Small intestine (tissue), 7 donors: ENCODE results near the gene CCDC28B. TPM values are rescaled to one million over a fixed set of nuclear protein-coding genes. Genes with fewer than 3 reads are reported as not detected.

Source experiments
- DNase-seq, 2 donors: peaks; one replicate each; pipeline versions ENCODE4 v3.0.0 to v3.0.0-alpha.2; 2013
- FAIRE-seq: peaks from 2 replicates; lab custom pipeline; 2012; peaks lifted over from hg19 to GRCh38; lab: Jason Lieb, UNC
- H3K27ac ChIP-seq, 3 donors: one replicate each; pipeline ENCODE4 v1.5.1; 2013; ENCODE audit warnings: low read length in 2 of 3, mild to moderate bottlenecking in 2 of 3, control low read depth in 1 of 3, inconsistent platforms in 1 of 3, low read depth in 1 of 3, moderate library complexity in 1 of 3
- H3K27me3 ChIP-seq, 3 donors: one replicate each; pipeline ENCODE4 v1.6.1; 2013; ENCODE audit warnings: low read length in 3 of 3, inconsistent platforms in 1 of 3; ENCODE audit not compliant: control insufficient read depth in 3 of 3, insufficient read depth in 3 of 3
- H3K36me3 ChIP-seq, 3 donors: one replicate each; pipeline ENCODE4 v1.6.1; 2013; ENCODE audit warnings: low read length in 3 of 3, inconsistent platforms in 1 of 3, low read depth in 1 of 3, mild to moderate bottlenecking in 1 of 3, moderate library complexity in 1 of 3; ENCODE audit not compliant: control insufficient read depth in 3 of 3, insufficient read depth in 2 of 3
- H3K4me1 ChIP-seq, 3 donors: one replicate each; pipeline ENCODE4 v1.6.1; 2013; ENCODE audit warnings: low read length in 2 of 3, inconsistent platforms in 1 of 3, low read depth in 1 of 3, mild to moderate bottlenecking in 1 of 3, moderate library complexity in 1 of 3; ENCODE audit not compliant: control insufficient read depth in 3 of 3, insufficient read depth in 2 of 3
- H3K4me3 ChIP-seq, 3 donors: one replicate each; pipeline ENCODE4 v1.5.1; 2013; ENCODE audit warnings: low read length in 3 of 3, control low read depth in 1 of 3, inconsistent platforms in 1 of 3, low read depth in 1 of 3, mild to moderate bottlenecking in 1 of 3, moderate library complexity in 1 of 3
- H3K9me3 ChIP-seq, 2 donors: one replicate each; pipeline ENCODE4 v1.6.1; 2013; ENCODE audit warnings: low read depth in 1 of 2, low read length in 1 of 2; ENCODE audit not compliant: control insufficient read depth in 2 of 2, insufficient read depth in 1 of 2
- WGBS, 3 donors: extraction: QIAGEN DNeasy Blood & Tissue Kit; methylation state at CpG; one replicate each; pipeline ENCODE4 v1.1.7; 2013; 5-methylcytosine and 5-hydroxymethylcytosine counted together
- polyA plus RNA-seq, 4 donors: library from polyadenylated mRNA; stranded (reverse) in 3 of 4; unstranded in 1 of 4; fragments of 200-250 nt in 3 of 4; fragments of 120-200 nt in 1 of 4; gene quantifications; one replicate each; pipeline versions ENCODE4 v1.2.1 to v1.2.3, GENCODE V29; 2013
- donor health status: healthy with polysubstance abuse.
- donor health status: control.
- donor health status: control.
- donor health status: Bipolar disorder and iron deficiency.
- donor health status: healthy.

CCDC28B gene
- polyA plus RNA-seq, 4 donors, result 2.5 to 9.3 (median 6.2) TPM

DNA sequence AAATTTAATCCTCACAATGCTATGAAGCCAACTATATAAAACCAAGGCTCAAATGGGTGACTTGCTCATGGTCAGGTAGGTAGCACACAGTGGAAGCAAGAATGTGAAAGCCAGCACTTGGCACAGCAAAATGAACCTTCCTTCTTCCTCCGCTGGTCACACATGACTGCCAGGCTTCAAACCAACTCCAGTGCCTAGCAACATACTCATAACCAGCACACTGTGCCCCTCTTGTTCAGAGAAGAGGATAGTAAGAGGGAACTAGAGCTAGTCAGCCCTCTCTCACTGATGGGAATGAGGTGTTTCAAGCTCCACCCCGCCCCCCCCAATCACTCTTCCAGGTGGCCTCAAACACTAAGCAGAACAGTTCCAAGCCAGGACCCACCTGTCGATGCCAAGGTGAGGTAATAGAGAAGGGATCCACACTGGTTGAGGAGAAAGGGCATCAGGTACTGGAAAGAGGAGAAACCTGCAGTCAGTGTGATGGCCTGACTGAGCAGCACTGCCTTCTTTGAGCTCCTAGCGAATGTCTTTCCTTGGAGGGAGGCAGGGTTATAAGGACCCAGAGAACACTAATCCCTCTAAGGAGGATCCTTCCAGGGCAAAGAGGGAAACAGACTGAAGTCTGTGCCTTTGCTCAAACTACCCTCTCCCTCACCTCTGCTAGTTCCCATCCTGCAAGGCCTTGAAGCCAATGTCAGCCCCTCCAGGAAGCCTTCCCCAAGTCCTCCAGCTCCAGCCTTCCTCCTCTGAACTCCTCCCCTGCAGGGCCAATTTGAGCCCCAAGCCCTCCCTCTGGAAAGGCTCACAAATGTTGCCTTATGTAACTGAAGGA lies 20.6 kb downstream of the CCDC28B start:
- Histone ChIP-seq H3K4me3 (peak overlapping the region in 2 of 3 donors; percentile 68 to 77), H3K9me3 (no peaks in the 10 kb centered on the region), H3K4me1 (peaks cover 1 to 27% (median 4%) of the 10 kb centered on the region in 3 donors), H3K27me3 (no peaks in the 10 kb centered on the region), H3K36me3 (peaks cover 0 to 40% (median 0%) of the 10 kb centered on the region in 3 donors), H3K27ac (peak overlapping the region in 1 of 3 donors; percentile 96)
- 80 to 88% (median 84%) methylated on average over 4 of the region's 4 CpGs for WGBS, 3 donors
- DNase-seq, result no peak
- FAIRE-seq, result no peak

DNA sequence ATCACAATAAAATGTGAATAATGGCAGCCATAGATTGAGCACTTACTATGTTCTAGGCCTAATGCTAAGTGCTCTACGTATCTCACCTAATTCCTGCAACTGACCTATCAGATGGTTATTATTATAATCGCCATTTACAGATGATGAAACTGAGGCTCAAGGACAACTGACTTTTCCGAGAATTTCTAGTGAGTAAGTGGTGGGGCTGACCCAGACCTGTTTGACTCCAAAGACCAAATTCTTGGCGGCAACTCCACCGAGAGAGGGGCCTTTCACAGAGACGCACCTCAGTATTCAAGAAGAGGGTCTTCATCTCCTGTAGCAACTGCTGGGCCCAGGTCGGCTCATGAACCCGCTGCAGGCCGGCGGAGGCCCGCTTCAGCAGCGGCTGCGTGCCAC lies 21.2 kb downstream of the CCDC28B start:
- no peak for DNase-seq
- peaks cover 0 to 40% (median 3%) of the 10 kb centered on the region in 3 donors for H3K36me3 ChIP-seq
- peak overlapping the region in 1 of 3 donors; percentile 96 for H3K27ac ChIP-seq
- peaks cover 1 to 21% (median 4%) of the 10 kb centered on the region in 3 donors for H3K4me1 ChIP-seq
- FAIRE-seq, result no peak
- WGBS, 3 donors, result 7 to 10% (median 9%) methylated on average over 13 of the region's 13 CpGs
- no peaks in the 10 kb centered on the region for H3K27me3 ChIP-seq
- H3K9me3 ChIP-seq, result no peaks in the 10 kb centered on the region
- peak overlapping the region; percentile 68 to 77 (median 76) for H3K4me3 ChIP-seq

DNA sequence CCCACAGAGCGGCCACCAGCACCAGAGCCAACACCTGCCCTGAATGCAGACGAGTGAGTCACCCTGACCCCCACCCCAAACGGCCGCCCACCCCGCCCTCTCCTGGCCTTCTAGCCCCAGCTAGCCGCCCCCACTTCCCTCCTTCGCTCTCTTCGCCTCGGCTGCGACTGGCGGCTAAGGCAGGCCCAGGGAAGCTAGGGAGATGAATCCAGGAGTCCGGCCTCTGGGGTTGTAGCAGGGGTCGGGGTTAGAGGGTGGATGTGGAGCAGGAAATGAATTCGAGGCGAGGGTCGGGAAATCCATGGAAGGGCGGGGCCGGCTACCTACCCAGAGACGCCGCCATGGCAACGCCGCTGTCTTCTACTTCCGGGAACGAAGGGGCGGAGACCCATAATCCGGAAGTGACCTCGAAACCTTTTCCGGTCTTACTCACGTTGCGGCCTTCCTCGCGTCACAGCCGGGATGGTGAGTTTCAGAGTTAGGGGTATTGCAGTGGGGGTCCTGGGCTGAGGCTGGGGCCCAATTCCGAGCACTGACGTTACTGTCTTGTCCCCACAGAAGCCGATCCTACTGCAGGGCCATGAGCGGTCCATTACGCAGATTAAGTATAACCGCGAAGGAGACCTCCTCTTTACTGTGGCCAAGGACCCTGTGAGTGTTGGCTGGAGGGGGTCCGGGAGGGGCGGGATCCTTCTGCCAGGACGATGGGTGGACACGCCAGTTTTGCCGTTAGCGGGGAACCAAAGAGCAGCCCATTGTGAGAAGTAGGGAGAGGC lies 21.8 kb downstream of the CCDC28B start, which contains the start of the genes EIF3I and TMEM234:
Gene EIF3I (plus strand): TSS at position 428 of the 776 bp plus-strand sequence. CDS start 35 bp downstream, at position 463.
Gene TMEM234 (minus strand): TSS at position 374 of the 776 bp plus-strand sequence. CDS start 31 bp downstream, at position 343.
- Histone ChIP-seq H3K4me1 (peaks cover 1 to 17% (median 4%) of the 10 kb centered on the region in 3 donors), H3K27me3 (no peaks in the 10 kb centered on the region), H3K36me3 (peaks cover 0 to 39% (median 3%) of the 10 kb centered on the region in 3 donors), H3K27ac (peak within 1 kb of the TSS; percentile 68 to 96 (median 68)), H3K9me3 (no peaks in the 10 kb centered on the region), H3K4me3 (peak within 1 kb of the TSS; percentile 68 to 77 (median 76))
- WGBS, 3 donors, result 0 to 1% (median 0%) methylated on average over 46 of the region's 46 CpGs
- FAIRE-seq, result no peak
- peak; percentile 95 to 97 for DNase-seq

DNA sequence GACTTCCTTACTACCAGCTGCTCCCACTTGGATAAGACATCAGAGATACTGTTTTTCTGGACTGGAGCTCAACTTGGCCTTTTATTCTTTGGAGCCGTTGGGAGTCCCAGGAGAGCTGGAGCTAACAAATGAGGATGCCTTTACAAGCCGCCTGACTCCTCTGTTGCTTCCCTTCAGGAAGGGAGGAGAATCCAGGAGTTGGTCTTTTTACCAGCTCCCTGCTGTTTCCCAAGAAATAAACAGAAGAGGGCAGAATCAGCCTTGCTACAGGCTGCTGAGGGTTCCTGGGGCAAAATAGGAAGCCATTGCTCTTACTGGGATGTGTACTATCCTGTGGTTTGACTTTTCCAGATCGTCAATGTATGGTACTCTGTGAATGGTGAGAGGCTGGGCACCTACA lies 23.3 kb downstream of the CCDC28B start:
- 81 to 84% (median 84%) methylated on average over 3 of the region's 3 CpGs for WGBS, 3 donors
- DNase-seq (no peak), FAIRE-seq (no peak)
- Histone ChIP-seq H3K36me3 (peaks cover 0 to 50% (median 6%) of the 10 kb centered on the region in 3 donors), H3K27me3 (no peaks in the 10 kb centered on the region), H3K9me3 (no peaks in the 10 kb centered on the region), H3K27ac (peak overlapping the region in 1 of 3 donors; percentile 21), H3K4me1 (peaks cover 1 to 17% (median 4%) of the 10 kb centered on the region in 3 donors), H3K4me3 (no peak overlapping the region)

DNA sequence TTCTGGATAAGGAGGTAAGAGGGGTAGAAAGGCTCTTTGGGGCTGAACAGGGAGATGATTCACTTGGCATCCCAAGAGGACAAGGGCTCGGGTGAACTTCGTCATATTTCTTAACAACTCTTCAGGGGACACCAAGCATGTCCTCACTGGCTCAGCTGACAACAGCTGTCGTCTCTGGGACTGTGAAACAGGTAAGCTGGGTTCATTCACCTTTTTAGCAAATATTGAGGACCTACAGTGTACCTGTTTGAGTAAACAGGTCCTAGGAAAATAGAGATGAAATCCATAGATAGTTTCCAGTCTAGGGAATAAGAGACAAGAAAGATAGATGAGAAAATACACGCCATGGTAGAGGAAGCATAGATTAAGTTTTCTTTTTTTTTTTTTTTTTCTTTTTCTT lies 23.9 kb downstream of the CCDC28B start:
- 89 to 92% (median 90%) methylated on average over 4 of the region's 4 CpGs for WGBS, 3 donors
- H3K4me1 ChIP-seq, result peaks cover 1 to 17% (median 4%) of the 10 kb centered on the region in 3 donors
- DNase-seq (no peak), FAIRE-seq (no peak)
- no peaks in the 10 kb centered on the region for H3K9me3 ChIP-seq
- no peaks in the 10 kb centered on the region for H3K27me3 ChIP-seq
- H3K4me3 ChIP-seq, result no peak overlapping the region
- peaks cover 0 to 55% (median 6%) of the 10 kb centered on the region in 3 donors for H3K36me3 ChIP-seq
- H3K27ac ChIP-seq, result no peak overlapping the region

DNA sequence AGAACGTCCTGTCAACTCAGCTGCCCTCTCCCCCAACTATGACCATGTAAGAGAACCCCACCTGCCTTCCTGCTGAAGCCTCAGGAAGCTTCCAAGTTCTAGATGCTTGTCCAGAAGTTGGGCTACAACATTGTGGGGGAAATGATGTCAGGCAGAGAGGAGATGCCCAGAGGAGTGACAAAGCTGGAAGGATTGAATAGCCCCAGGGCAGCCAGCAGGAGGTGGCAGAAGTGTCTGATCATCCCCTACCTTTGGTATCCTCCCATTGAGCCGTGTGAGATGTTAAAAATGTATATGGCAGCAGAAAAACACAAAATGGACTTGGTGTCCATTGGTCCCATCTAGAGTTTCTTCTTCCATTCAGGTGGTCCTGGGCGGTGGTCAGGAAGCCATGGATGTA lies 28.4 kb downstream of the CCDC28B start:
- Histone ChIP-seq H3K27me3 (no peaks in the 10 kb centered on the region), H3K27ac (no peak overlapping the region), H3K4me1 (no peaks in the 10 kb centered on the region), H3K4me3 (no peak overlapping the region), H3K36me3 (peaks cover 3 to 78% (median 18%) of the 10 kb centered on the region in 3 donors), H3K9me3 (no peaks in the 10 kb centered on the region)
- no peak for DNase-seq
- 80 to 86% (median 82%) methylated on average over 3 of the region's 3 CpGs for WGBS, 3 donors
- no peak for FAIRE-seq

DNA sequence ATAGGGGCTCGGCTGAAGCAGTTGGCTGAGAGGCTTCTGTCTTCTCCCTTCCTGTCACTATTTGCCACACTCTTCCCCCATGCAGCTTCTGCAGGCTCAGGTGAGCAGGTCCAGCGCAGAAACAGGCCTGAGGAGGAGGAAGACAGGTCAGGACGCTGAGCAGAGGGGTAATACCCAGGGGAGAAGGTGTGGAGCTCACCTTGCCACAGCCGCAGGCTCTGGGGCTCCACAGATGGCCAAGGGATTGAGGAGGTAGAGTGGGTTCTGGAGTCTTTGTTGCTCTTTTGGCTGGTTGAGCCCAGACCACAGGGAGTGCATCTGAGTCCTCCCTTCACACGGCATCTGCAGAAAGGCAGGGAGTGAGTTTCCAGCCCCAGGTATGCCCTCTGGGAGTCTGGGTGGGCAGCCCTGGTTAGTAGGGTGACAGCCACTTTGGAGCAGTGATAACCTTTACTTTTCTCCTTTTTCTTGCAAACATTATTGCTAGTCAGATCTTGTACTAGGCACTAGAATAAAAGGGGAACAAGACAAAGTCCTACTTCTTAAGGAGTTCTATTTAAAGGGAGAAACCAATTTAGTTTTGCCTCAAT lies 31.5 kb downstream of the CCDC28B start:
- Histone ChIP-seq H3K9me3 (no peaks in the 10 kb centered on the region), H3K27me3 (no peaks in the 10 kb centered on the region), H3K27ac (no peak overlapping the region), H3K4me3 (no peak overlapping the region), H3K36me3 (peaks cover 3 to 57% (median 18%) of the 10 kb centered on the region in 3 donors), H3K4me1 (no peaks in the 10 kb centered on the region)
- 83 to 93% (median 89%) methylated on average over 5 of the region's 5 CpGs for WGBS, 3 donors
- FAIRE-seq (no peak), DNase-seq (no peak)
